Neural cell (in vitro differentiated cells): ENCODE results near the gene SSC5D.
"Not testable (repeated sequence)": the region's sequence is repeated elsewhere in the genome, so short reads cannot be mapped to it uniquely, and the experiment has no call there.

Experiments
- CTCF ChIP-seq: fragments of 450-650 bp; IDR thresholded peaks from 2 replicates; pipeline ENCODE4 v1.5.1; 2014; ENCODE audit warnings: antibody characterized with exemption, mild to moderate bottlenecking, moderate library complexity; ENCODE audit not compliant: poor library complexity, severe bottlenecking
- EZH2 ChIP-seq: fragments of 200-600, 300-800 bp; shearing (Covaris generic), sonication (generic); IDR thresholded peaks from 2 replicates; pipeline ENCODE4 v1.6.1; 2014; ENCODE audit warnings: antibody characterized with exemption, low read length, borderline replicate concordance, mild to moderate bottlenecking; ENCODE audit not compliant: insufficient read depth, poor library complexity, severe bottlenecking
- POLR2AphosphoS5 ChIP-seq: IDR thresholded peaks from 2 replicates; pipeline ENCODE4 v1.6.1; 2012
- REST ChIP-seq: IDR thresholded peaks from 2 replicates; pipeline ENCODE4 v1.6.1; 2012; ENCODE audit warnings: borderline replicate concordance

- not testable (repeated sequence) for TF ChIP-seq CTCF, EZH2, POLR2AphosphoS5, REST
Observed at GRCh38 chr19:55534280-55534679, 46.0 kb downstream of the SSC5D start.
